Astrocyte of the spinal cord (primary cell): ENCODE measurements around the gene TSSK2.

Experiments
- DNase-seq: peaks from one replicate; pipeline ENCODE4 v3.0.0; 2011; ENCODE audit warnings: low read depth, low spot score
- H3K4me3 ChIP-seq: 2 replicates; pipeline ENCODE4 v1.5.1; 2011; ENCODE audit warnings: low read depth, mild to moderate bottlenecking, low read length, moderate library complexity
- CTCF ChIP-seq: IDR thresholded peaks from 2 replicates; pipeline ENCODE4 v1.5.1; 2012; ENCODE audit warnings: low read depth, mild to moderate bottlenecking, low read length, inconsistent platforms
- in situ Hi-C: cut with HindIII; loops from 2 replicates; pipeline ENCODE4 v1.10.0; 2017; ENCODE audit warnings: low sequenced_read_pairs

Gene TSSK2

GRCh38 chr22:19086417-19086816 lies 44.7 kb upstream of the TSSK2 start:
- in situ Hi-C loops = no loop called here
- no peak for DNase-seq
- no peak overlapping the region for H3K4me3 ChIP-seq
- no peak for TF ChIP-seq CTCF

- no peak overlapping the region for H3K4me3 ChIP-seq
- in situ Hi-C loops = no loop called here
- DNase-seq = peak; percentile 53
- no peak for TF ChIP-seq CTCF
These were observed 44.2 kb upstream of the TSSK2 start for GRCh38 chr22:19086896-19087295.

GRCh38 chr22:19088866-19089595 lies 42.1 kb upstream of the TSSK2 start:
- H3K4me3 ChIP-seq = no peak overlapping the region
- no peak for DNase-seq
- in situ Hi-C loops = no loop called here
- TF ChIP-seq CTCF = no peak

- in situ Hi-C loops = no loop called here
- no peak for DNase-seq
- TF ChIP-seq CTCF = no peak
- H3K4me3 ChIP-seq = no peak overlapping the region
These were observed 40.9 kb upstream of the TSSK2 start for GRCh38 chr22:19090183-19090582.

- no peak for TF ChIP-seq CTCF
- no peak overlapping the region for H3K4me3 ChIP-seq
- in situ Hi-C loops = no loop called here
- DNase-seq = no peak
These were observed 40.5 kb upstream of the TSSK2 start for GRCh38 chr22:19090586-19091127.

GRCh38 chr22:19092725-19093124 lies 38.4 kb upstream of the TSSK2 start:
- TF ChIP-seq CTCF = no peak
- H3K4me3 ChIP-seq = no peak overlapping the region
- in situ Hi-C loops = no loop called here
- no peak for DNase-seq
